ENCODE measurements around the gene SPATC1L.

SPATC1L gene

DNA sequence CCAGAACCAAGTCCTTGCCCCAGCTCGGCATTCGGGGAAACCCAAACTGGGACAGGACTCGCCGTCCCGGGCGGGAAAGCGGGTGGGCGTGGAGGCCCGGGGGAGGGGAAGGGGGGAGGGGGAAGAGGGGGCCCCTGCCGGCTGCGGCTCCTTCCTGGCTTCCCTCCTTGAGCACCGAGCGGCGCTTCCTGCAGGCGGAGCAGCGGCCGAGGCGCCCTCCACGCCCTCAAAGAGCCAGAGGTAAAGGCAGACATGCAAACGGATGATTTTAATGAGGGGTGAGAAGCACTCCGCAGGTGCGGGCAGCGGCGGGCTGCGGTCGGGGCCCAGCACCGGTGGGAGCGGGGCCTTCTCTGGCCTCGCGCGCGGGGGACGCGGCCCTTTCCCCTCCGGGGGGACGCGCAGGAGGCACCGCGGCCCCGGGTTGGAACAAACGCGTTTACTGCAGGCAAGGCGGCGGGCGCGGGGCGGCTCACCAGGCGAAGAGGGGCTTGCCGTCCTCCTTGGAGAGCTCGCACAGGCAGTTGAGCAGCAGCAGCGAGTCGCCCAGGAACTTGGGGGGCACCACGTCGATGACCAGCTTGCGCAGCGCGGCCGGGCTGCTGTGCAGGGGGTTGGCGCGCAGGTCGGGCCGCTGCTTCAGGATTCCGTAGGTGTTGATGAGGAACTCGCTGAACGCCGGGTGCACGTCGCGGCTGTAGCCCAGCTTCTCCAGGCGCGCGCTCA lies 23.2 kb downstream of the SPATC1L start:
- DNase-seq (peak; percentile 28), ATAC-seq (no peak)

GRCh38 chr21:46160657-46160906 lies 23.7 kb downstream of the SPATC1L start:
- DNase-seq = no peak

GRCh38 chr21:46159841-46160656 lies 24.2 kb downstream of the SPATC1L start:
- DNase-seq = no peak
- no peak for ATAC-seq

More at GRCh38 chr21:46160657-46160906, 23.7 kb downstream of the SPATC1L start:
- no peak for ATAC-seq

DNA sequence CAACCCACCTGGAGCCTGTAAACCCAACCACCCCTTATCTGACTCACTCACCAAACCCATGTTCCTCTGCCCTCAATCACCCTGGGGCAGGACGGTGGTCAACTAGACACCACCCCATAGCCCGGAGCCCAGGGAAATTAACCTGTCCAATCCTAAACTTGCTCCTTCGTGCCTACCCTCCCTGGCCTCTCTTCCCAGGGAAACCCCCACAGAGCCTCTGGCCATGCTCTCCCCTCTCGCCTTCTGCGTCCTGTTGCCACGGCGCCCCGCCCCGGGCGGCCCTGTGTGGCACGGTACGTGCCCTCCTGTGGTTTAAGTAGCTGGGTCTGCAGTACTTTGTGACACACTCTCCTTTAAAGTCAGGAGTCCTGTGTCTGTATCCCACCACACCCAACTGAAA lies 24.9 kb downstream of the SPATC1L start:
- ATAC-seq (no peak), DNase-seq (no peak)

- ATAC-seq = no peak
- no peak for DNase-seq
Observed at GRCh38 chr21:46158666-46159300, 25.5 kb downstream of the SPATC1L start.

DNA sequence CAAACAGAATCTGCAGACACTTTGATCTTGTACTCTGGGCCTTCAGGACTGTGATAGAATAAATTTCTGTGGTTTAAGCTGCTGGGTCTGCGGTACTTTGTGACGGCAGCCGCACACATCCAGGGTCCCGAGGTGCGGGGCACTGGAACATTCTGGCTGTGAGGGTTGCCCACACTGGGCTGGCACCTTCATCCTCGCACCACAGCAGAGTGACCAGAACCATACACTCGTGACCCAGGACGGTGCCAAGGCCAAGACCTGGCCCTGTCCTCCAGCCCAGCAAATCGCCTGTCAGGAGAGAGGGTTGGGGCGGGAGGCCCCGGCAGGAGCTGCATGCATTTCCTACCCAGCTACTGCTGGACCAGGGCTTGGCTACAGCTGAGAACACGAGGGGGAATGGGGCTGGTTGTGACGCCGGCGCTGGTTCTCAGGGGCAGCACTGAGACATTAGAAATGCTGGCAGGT lies 26.2 kb downstream of the SPATC1L start:
- no peak for ATAC-seq

DNA sequence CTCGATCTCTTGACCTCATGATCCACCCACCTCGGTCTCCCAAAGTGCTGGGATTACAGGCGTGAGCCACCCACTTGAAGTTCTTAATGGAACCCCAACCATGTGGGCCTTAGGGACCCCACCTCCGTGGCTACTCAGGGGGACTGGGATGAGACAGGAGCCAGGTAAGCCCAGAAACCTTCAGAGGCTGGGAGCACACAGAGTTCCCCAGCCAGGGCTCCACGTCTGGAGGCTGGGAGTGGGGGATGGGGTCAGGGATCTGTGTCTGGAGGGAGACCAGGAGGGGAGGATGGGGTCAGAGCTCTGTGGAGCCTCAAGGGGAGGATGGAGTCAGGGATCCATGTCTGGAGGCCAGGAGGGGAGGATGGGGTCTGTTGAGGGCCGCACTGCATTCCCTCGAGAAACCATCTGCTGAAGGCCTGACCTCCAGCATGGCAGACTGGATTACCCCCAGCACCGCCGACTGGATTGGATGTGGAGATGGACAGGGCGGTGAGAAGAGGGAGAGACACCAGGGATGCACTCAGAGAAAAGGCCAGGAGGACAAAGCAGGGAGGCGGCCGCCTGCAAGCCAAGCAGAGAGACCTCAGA lies 26.8 kb downstream of the SPATC1L start:
- ATAC-seq (no peak), DNase-seq (no peak)

More for the DNA sequence above, 26.2 kb downstream of the SPATC1L start:
- no peak for DNase-seq

DNA sequence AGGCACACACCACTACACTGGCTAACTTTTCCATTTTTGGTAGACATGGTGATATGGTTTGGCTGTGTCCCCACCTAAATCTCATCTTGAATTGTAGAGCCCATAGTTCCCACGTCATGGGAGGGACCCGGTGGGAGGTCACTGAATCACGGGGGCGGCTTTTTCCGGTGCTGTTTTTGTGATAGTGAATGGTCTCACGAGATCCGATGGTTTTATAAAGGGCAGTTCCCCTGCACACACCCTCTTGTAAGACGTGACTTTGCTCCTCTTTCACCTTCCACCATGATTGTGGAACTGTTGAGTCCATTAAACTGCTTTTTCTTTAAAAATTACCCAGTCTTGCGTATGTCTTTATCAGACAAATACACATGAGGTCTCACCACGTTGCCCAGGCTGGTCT lies 27.6 kb downstream of the SPATC1L start:
- ATAC-seq (no peak), DNase-seq (no peak)

DNA sequence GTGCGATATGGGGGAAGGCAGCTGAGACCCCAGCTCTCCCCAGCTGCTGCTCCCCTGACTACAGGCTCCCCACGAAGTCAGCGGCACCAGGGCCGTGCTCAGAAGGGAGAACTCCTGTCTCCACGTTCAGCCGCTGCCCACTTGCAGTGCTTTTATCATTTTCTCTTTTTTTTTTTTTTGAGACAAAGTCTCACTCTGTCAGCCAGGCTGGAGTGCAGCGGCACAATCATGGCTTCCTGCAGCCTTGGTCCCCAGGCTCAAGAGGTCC lies 27.9 kb downstream of the SPATC1L start:
- ATAC-seq (no peak), DNase-seq (peak; percentile 1)

GRCh38 chr21:46155514-46156377 lies 28.5 kb downstream of the SPATC1L start, which contains the start of gene FTCD:
Gene FTCD (minus strand): TSS chr21:46155579. CDS start chr21:46155523, 56 bp downstream.
- ATAC-seq (no peak), DNase-seq (peak; percentile 1)

GRCh38 chr21:46154955-46155513 lies 29.2 kb downstream of the SPATC1L start:
- ATAC-seq = no peak
- peak; percentile 2 for DNase-seq

GRCh38 chr21:46154155-46154954 lies 29.9 kb downstream of the SPATC1L start:
- ATAC-seq (no peak), DNase-seq (peak; percentile 3)

- DNase-seq (peak; percentile 72), ATAC-seq (peak; percentile 39)
Observed at GRCh38 chr21:46153247-46154154, 30.8 kb downstream of the SPATC1L start.

GRCh38 chr21:46152927-46153246 lies 31.4 kb downstream of the SPATC1L start:
- ATAC-seq (no peak), DNase-seq (peak; percentile 2)

GRCh38 chr21:46151989-46152926 lies 32.0 kb downstream of the SPATC1L start:
- DNase-seq = peak; percentile 0
- ATAC-seq = no peak

GRCh38 chr21:46151261-46151988 lies 32.8 kb downstream of the SPATC1L start:
- no peak for ATAC-seq
- DNase-seq = peak; percentile 1

DNA sequence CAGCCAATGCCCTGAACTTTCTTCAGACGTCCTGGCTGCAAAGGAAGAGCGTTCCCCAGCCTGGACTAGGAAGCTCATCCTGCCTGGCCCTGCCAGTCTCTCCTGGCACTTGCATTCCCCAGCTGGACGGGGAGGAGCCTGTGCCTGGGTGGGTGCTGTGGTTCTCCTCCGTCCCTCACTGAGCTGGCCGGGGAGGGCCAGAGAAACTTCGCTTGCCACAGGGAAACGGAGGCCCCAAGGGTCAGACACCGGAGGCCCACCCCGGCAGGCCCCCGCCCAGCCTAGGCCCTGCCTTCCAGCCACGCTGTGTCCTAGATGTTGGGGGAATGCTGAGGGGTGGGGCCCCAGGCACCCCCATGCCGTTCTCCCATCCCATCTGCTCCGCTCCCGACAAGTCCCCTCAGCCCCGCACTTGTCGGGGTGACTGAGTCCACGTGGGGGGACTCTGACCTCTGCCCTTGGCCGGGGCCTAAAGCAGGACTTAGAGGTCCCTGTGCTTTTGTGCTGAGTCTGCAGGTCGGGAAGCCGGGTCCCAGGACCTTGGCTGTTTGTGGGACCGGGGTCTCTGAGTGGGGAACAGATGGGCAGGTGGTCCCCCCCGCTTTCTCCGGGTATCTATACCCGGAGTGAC lies 33.7 kb downstream of the SPATC1L start:
- DNase-seq = peak; percentile 0
- no peak for ATAC-seq

Data from stimulated activated naive CD8-positive, alpha-beta T cell treated with anti-CD3 and anti-CD28 coated beads, Interleukin-15, Interleukin-2, amounts not matched to agents 100 U/mL and 50 U/mL, for 24 hours (primary cell).